Measurements from ENCODE around the gene PLBD2.

DNA sequence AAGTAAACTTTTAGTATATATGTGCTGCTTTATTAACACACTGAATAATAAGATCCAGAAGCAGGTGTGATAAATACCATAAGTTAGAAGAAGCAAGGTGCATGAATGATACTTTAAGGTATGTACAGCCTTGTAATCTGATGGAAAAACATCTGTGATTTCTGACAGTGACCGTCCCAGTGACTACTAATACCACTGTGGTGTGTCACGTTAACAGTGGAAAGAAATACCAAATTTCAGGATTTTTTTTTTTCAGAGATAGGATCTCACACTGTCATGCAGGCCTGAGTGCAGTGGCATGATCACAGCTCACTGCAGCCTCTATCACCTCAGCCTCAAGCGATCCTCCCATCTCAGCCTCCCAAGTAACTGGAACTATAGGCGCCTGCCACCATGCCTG is 23.8 kb downstream of the PLBD2 start:
- TF ChIP-seq SRF (IDR thresholded peaks at IDR 0.05; ENCODE audit: low read depth in 2 of 2, low read length in 2 of 2) (no peak), CREB1 (IDR thresholded peaks at IDR 0.05; ENCODE audit: low read depth) (no peak), POLR2A (IDR thresholded peaks at IDR 0.05; ENCODE audit: low read depth, low read length) (no peak)

Measured in GM12878 (cell line).